ENCODE measurements around the gene CNGA3.

DNA sequence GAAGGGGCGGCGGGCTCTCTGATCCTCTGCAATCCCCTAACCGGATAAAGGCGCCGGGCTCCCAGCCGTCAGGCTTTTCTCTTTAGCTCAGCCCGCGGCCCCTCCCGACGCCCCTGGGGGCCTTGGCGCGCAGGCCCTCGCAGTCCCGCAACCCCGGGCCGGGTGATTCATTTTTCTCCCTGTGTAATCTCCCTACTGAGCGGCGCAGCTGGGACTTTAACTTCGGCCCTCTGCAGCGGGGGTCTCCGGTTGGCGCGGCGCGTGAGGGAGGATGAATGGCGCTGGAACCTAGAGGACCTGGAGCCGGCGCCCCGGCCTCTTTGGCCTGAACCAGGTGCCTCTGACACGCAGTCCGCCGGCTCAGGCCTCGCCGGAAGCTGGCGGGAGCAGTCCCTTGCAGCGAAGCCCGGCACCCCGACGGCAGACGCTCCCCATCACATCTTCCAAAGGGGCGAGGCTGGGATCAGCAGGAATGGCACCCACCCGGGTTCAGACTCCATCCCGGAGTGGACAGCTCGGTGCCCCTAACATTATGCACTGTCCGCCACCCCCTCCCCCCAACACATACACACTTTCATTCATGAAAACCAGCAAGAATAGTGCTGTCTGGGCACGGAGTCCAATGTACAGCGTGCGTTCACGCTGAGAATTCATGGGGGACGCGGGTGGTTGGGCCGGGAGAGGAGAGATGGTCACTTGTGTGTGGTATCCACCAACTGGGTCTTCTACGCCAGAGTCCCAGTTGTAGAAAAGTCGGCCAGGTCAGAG lies 1.2 kb downstream of the CNGA3 start:
- TF ChIP-seq, protein P1, sequence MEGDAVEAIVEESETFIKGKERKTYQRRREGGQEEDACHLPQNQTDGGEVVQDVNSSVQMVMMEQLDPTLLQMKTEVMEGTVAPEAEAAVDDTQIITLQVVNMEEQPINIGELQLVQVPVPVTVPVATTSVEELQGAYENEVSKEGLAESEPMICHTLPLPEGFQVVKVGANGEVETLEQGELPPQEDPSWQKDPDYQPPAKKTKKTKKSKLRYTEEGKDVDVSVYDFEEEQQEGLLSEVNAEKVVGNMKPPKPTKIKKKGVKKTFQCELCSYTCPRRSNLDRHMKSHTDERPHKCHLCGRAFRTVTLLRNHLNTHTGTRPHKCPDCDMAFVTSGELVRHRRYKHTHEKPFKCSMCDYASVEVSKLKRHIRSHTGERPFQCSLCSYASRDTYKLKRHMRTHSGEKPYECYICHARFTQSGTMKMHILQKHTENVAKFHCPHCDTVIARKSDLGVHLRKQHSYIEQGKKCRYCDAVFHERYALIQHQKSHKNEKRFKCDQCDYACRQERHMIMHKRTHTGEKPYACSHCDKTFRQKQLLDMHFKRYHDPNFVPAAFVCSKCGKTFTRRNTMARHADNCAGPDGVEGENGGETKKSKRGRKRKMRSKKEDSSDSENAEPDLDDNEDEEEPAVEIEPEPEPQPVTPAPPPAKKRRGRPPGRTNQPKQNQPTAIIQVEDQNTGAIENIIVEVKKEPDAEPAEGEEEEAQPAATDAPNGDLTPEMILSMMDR (IDR thresholded peaks at IDR 0.05), result no peak
- TF ChIP-seq POLR2A (IDR thresholded peaks at IDR 0.05) (no peak), POLR2AphosphoS5 (IDR thresholded peaks at IDR 0.05) (no peak)

Data from breast epithelium (tissue), 3 donors.